ENCODE data around the gene PTGDS.

PTGDS gene

DNA sequence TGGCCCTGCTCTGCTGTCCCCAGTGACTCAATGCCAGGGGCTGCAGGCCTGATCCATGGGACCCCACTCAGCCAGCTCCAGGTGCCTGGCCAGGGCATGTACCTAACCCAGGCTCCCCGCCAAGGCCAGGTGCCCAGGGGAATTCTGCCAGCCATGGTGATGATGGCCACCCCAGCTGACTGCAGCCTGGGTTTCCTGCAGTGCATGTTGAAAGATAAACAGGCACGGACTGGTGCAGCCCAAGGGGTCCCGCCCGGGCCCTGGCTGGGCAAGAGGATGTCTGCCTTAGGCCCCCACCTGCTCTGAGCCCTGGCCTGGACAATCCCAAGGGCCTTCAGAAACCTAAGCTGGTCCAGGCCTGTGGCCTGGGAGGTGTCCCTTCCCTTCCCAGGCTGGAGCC is 49.5 kb downstream of the PTGDS start:
- no peak for DNase-seq

DNA sequence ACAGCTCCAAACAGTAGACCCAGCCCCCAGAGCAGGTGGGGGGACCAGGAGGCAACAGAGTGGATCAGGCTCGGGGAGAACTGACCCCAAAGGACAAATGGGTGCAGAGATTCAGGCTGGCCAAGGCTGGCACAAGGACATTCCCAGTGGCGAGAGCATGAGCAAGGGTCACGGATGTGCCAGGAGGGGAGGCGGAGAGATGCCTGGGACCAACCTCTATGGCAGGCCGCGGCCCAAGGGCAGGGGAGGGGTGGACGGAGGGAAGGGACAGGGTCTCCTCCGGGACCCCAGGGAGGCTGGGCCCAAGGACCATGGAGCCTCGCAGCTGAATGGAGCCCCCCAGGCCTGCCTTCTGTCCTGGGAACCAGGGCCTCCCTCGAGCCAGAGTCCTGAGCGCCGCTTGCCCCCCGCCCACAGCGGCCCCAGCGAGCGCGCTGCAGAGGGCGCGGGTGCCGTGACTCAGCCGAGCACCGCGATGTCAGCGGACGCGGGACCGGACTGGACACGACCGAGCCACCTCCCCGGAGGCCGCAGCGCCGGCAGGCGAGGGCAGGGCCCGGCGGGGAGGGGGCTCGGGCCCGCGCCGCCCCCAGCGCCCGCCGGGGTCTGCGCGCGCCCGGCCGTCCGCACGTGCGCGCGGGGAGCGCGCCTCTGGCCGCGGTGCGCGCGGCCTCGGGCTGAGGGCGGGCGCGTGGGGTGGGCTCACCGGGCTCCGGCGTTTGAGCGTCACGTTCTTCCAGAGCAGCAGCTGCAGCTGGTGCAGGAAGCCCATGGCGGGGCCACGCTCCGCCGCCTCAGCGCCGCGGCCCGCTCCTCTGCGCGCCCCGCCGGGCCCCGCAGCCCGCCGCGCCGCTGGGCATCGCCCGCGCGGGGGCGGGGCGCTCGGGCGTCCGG is 50.3 kb downstream of the PTGDS start, which contains the start of gene ABCA2:
Gene ABCA2, minus strand, starts transcription at position 869 of the 894 bp plus-strand sequence. Its CDS starts 97 bp downstream, at position 772.
- DNase-seq: no peak

DNA sequence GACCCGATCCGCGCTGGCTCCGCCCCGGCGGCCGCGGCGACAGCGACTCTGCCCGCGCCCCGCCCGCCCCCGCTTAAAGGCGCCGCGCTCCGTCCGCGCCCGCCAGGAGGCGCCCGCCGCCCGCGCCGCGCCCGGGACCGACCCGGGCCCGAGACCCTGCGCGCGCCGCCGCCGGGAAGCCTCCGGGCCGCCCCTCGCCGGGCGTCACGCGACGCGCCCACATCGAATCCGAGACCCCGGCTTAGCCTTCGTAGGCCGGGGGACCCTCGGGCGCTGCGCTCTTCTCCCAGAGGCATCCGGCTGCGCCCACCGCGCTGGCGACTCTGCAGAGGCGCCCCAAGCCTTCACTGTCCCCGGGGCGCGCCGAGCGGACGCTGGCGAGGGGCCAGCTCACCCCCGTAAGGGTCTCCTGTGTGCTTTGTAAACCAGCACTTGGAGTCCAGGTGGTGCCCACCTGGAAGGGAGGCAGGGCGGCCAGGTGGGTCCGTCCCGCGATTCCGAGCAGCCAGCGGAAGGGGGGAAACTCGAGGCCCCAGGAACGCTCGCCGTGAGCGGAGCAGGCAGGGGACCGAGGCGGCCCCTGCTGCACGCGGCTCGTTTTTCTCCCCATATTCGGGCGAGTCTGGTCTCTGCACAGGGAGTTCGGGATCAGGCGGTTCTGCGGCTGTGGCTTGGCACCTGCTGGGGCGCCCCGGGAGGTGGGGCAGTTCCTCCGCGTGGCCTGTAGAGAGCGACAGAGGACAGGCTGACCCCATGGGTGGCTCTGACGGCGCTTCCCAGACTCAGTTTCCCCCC is 51.2 kb downstream of the PTGDS start:
- DNase-seq: peak; percentile 18

DNA sequence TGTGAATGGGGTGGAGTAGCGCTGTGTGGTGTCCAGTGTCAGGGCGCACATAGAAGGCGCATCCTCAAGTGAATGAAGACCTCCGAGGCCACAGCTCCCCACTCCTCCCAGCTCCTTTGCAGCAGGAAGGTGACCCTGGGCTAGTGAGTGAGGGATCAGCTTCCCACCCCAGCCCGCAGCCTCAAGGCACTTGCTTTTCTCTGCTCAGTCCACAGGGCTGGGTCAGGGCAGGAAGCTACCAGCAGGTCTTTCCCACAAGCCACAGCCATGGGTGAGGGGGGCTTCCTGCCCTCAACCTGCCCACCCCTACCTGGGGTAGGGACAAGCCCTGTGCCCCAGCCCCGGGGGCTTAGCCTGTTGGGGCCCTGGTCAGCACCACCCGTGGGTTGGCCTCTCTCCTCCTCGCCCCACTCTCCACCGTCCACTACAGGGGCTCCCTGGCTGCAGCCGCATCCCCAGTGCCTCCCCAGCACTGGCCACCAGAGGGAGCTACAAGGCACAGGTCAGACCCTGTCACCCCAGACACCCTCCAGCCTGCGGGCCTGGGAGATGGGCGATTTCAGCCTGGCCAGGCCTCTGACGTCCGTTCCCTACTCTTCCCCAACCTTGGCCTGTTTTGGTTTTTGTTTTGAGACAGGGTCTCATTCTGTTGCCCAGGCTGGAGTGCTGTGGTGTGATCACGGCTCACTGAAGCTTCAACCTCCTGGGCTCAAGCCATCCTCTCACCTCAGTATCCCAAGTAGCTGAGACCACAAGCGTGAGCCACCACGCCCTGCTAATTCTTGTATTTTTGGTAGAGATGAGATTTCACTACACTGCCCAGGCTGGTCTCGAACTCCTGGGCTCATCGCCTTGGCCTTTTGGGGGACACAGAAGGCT is 52.0 kb downstream of the PTGDS start:
- DNase-seq: peak; percentile 35

DNA sequence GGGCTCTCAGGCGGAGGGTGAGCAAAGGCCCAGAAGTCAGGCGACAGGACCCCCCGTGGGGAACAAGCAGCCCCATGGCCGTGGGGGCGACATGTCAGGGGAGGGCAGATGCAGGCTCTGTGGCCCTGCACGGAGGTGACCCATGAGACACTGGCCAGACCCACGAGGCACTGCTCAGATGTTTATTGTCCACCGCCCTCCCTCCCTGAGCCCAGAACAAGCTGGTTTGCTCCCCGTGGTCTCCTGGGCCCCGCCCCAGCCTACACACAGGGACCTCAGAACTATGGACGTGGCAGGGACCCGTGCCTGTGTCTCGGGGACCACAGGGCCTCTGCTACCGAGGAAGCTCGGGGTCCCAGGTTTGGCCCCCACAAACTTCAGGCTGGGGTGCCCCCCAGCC is 52.7 kb downstream of the PTGDS start:
- no peak for DNase-seq

DNA sequence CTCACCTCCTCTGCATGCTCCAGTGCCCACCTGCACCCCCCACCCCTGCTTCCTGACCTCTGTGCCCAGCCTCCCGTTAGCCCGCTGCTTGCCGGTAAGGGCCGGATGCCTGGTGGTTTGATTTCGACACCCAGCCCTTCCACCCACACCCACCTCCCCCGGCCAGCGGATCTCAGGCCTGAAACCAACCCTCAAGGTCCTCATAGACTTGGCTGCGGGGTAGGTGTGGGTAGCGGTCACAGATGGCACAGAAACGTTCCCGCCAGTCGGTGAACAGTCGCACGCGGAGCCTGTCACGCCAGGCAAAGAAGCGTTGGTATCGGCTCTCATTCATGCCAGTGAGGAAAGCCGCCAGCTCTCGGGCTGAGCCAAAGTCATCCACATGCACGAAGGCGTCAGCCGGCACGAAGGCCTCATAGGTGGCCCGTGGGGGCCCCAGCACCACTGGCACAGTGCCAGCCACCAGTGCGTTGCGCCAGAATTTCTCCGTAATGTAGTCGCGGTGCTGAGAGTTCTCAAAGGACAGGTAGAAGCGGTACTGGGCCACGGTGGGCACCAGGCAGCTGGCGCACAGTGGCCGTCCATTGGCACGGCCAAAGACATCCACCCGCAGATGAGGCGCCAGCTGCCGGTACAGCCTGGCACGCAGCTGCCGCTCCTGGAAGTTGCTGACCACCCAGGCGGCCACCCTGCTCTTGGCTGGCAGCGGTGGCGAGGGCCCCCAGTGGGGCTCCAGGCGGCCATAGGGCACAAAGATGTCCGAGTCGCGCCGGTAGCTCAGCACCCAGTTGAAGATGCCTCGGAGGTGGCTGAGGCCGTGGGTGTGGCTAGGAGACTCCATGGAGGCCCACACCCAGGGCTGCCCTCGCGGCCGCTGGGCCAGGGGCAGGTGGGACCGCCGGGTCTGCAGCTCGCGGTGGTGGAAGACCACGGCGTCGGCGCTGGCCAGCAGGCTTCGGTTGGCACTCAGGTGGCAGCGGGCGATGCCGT is 53.5 kb downstream of the PTGDS start:
- DNase-seq: no peak
